ENCODE measurements around the gene SLC37A1.

The SLC37A1 gene

GRCh38 chr21:42566524-42567213, 53.0 kb downstream of the SLC37A1 start:
- TF ChIP-seq CTCF (IDR thresholded peaks at IDR 0.05; ENCODE audit: insufficient read depth, low read depth, low read length, missing control alignments) = no peak
- DNase-seq (ENCODE audit: low read depth) = no peak

GRCh38 chr21:42567214-42567555, 53.5 kb downstream of the SLC37A1 start:
- H3K4me3 ChIP-seq (ENCODE audit: low read depth, low read length) = no peak overlapping the region
- no peak for TF ChIP-seq CTCF (IDR thresholded peaks at IDR 0.05; ENCODE audit: insufficient read depth, low read depth, low read length, missing control alignments)
- DNase-seq (ENCODE audit: low read depth) = no peak

More at GRCh38 chr21:42566524-42567213, 53.0 kb downstream of the SLC37A1 start:
- no peak overlapping the region for H3K4me3 ChIP-seq (ENCODE audit: low read depth, low read length)

- H3K4me3 ChIP-seq (ENCODE audit: low read depth, low read length) = no peak overlapping the region
- no peak for TF ChIP-seq CTCF (IDR thresholded peaks at IDR 0.05; ENCODE audit: insufficient read depth, low read depth, low read length, missing control alignments)
- no peak for DNase-seq (ENCODE audit: low read depth)
These were observed 54.2 kb downstream of the SLC37A1 start for GRCh38 chr21:42567861-42568260.

- no peak for TF ChIP-seq CTCF (IDR thresholded peaks at IDR 0.05; ENCODE audit: insufficient read depth, low read depth, low read length, missing control alignments)
- no peak for DNase-seq (ENCODE audit: low read depth)
These were observed 54.7 kb downstream of the SLC37A1 start for GRCh38 chr21:42568376-42568775.

GRCh38 chr21:42568866-42569731, 55.4 kb downstream of the SLC37A1 start:
- no peak for DNase-seq (ENCODE audit: low read depth)
- no peak for TF ChIP-seq CTCF (IDR thresholded peaks at IDR 0.05; ENCODE audit: insufficient read depth, low read depth, low read length, missing control alignments)
- H3K4me3 ChIP-seq (ENCODE audit: low read depth, low read length) = no peak overlapping the region

More at GRCh38 chr21:42568376-42568775, 54.7 kb downstream of the SLC37A1 start:
- no peak overlapping the region for H3K4me3 ChIP-seq (ENCODE audit: low read depth, low read length)

- H3K4me3 ChIP-seq (ENCODE audit: low read depth, low read length) = no peak overlapping the region
- TF ChIP-seq CTCF (IDR thresholded peaks at IDR 0.05; ENCODE audit: insufficient read depth, low read depth, low read length, missing control alignments) = no peak
- no peak for DNase-seq (ENCODE audit: low read depth)
These were observed 56.2 kb downstream of the SLC37A1 start for GRCh38 chr21:42569732-42570301.

Data from GM12865 (cell line).